GOT3 (cell line): Measurements from ENCODE around the gene RYK.

Experiments used
- DNase-seq: peaks from one replicate; lab custom pipeline; 2025; ENCODE audit warnings: mixed read lengths; lab: John Stamatoyannopoulos, UW

The RYK gene

DNA sequence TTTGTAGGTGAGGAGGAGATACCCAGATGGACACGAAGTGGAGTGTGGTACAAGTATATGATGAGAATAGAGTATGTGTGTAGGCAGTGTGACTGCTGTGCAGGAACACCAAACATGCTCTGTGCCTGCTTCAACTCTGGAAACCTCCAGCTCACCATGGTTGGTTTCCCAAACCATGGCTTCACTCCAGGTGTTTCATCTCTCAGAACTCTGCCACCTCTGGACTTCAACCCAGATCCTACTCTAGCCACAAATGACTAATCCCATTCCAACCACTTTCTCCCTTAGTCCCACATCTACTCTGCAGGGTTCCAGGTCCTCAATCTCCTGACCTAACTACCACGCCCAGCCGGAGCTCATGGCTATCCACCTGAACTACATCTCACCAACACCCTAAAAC, 102.1 kb downstream of the RYK start:
- no peak for DNase-seq

DNA sequence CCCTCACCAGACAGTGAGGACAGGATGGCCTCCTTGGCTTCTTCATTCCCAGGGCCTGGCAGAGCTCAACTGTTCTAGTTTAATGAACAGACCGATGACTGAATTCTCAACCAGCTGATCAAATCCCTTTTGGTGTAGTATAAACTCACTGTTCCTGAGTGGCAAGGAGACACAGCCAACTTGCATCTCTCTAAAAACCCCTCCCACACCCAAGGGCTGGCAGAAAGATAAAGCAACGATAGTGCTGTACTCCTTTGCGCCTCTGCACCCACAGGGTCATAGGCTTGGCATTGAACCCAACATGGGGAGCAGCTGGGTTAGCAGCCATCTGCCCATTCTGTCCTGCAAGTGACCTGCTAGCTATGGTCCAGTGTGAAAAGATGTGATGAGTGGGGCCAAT, 103.2 kb downstream of the RYK start:
- no peak for DNase-seq

DNA sequence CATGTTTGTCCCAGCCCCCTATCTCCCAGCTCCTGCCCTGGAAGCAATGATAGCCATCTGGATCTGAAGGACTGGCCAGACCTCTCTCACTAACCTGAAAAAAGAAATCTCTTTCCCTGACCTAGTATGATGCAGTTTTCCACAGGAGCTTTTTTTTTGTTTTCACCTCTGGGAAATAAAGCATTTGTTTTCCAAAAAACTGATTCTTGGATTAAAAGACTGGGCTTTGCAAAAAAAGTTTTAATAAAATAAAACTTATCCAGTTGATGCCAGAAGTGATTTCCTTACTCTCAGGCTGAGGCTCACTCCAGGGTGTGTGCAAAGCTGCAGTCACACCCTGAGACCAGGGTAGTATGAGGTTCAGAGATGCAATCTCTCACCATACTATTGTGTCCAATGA, 104.0 kb downstream of the RYK start:
- no peak for DNase-seq

DNA sequence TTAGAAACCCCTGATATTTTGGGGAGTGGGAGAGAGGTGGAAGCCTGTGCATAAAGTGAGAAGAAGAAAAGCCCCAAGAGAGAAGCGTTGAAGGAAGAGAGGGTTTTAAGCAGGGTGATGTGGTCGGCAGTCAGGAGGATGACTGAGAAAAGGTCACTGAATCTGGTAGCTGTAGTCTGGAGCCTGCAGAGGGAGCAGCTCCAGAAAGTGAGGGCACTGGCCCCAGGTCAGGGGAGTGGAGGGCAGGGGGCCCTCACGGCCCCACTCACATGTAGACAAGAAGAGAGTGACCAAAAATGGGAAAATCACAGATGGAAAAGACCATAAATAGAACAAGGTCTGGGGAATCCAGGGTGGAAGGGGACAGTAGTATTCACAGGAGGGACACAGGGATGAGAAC, 105.5 kb downstream of the RYK start:
- DNase-seq: no peak

DNA sequence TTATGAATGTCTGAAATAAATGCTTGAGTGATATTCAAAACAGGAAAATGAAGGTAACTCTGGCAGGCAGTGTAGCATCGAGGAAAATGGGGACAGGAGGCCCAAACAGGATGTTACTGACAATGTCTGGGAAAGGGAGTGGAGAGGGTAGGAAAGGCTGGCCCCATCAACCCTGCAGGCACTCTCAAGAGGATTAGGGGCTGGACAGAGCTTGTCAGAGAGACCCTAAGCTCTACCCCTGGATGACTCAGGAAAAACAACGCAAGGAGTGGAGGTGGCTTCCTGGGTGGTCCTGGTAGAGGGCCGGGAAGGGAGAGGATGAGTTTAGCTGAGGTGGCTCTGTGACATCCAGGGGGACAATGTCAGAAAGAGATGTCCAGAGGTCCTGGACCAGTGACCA, 106.0 kb downstream of the RYK start:
- DNase-seq: no peak

DNA sequence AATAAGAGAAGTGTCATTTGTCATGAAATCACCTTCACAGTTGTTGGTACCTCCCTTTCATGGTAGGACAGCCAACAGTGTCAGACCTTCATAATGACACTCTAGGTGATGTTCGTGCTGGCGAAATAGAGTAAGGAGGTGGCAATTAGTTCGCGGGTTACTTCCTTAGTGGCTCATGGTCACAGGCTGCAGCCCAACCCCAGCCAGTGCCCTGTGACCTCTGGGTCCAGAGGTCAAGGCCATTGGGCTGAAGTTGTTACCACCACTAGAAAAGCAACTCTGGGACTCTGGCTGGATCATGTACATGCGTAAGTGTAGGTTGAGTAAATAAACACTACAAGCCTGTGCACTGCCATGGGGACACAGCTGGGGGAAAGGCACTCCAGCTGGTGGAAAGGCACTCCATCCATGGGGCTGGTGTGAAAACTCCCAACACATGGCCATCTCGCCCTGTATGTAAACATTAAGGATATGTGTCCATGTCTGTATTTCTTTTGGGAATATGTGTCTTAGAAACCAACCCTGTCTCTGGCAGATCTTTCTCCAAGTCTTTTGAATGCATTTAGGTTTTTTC, 106.7 kb downstream of the RYK start:
- no peak for DNase-seq

DNA sequence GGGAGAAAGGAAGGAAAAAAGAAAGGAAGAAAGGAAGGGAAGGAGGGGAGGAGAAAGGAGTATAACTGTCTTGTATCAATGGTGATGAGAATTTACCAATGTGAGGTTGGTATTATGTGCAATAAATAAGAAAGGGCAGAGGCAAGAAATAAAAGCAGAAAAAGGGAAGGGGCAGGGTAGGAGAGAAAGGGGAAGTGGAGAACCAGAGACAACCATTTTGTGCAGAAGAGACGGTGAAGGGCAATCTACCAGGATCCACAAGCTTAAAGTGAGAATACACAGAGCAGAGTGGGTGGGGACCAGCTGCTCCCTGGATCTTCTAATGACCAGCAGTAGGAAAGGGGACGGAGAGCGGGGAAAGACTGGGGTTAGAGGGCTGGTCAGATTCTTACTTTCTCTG, 114.1 kb downstream of the RYK start:
- DNase-seq: no peak

DNA sequence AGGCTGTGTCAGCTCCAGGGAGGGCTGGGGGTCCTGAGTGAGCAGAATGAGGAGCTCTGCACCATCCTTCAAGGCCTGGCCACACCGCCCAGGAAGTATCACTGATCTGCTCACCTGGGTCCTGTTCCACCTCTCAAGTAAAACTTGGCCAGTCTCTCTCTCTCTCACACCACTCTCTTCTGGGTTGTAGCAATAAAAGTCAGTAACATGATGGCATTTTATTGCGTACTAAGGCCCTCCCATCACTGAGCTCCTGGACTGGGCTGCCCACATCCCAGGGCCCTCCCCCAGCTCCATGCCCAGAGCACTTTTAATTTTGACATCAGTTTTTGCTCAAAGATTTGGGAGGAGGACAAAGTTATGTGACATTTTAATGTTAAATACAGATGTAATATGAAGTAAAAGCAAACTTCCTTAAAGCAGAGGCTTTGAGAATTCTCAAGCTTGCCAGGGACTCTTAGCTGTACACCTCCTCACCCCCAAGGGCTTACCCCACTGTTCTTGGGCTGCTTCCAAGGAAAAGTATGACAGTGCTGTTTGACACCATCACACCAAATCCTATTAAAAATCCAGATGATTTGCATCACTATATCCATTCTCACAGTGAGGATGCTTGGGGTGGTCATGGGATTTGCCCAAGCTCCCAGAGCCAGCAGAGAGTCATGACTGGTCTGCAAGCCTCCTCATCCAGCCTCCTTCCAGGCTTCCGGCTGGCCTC, 115.8 kb downstream of the RYK start:
- no peak for DNase-seq

DNA sequence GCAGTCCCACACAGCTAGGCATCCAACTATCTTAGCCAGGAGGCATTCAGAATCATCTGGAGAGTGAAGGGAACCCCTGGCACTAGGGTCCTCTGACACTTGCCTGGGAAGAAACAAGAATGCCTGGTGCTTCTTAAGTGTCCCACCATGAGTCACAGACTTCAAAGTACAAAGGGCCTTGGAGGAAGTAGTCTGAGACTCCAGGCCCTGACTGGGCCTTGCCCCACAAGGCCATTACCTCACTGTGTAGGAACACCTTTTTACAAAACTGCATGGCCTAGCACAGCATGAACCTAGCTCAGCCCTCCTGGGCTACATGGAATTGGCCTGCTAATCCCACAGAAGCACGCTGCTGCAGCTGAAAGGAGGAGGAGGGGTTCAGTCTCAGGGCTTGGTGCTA, 116.4 kb downstream of the RYK start:
- no peak for DNase-seq

DNA sequence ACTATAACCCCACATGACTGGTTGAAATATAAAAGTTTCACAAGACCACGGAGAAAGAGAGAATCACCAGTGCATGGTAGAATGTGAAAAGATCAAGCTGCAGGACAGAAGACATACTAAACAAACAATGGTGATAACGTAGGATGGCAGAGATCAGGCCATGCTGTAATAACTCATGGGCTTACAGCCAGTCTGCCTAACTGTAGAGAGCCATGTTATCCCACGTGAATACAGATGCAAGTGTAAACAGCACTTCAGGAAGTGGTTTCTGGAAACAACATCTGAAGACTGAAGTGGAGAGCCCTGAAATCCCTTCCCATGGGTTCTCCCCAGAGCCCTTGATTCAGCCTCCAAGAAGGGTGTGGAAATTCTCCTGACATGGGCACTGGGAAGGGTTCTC, 117.7 kb downstream of the RYK start:
- DNase-seq: no peak

DNA sequence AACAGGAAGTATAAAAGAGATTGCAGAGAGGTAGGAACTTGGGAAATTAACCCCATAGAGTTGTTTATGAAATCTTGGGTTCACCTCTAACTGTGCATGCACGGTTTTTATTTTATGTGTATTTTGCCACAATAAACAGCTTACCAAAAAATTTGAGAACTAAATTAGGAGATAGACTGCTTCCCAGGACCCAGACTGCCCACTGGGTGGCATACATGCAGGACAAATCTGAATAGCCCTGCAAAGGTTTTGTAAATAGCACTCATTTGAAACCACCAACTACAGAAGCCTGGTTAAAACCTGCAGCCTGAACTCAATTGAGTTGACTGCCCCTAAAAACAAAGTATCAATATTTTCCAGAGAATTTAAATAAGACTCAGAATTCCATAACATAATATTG, 124.5 kb downstream of the RYK start:
- no peak for DNase-seq

DNA sequence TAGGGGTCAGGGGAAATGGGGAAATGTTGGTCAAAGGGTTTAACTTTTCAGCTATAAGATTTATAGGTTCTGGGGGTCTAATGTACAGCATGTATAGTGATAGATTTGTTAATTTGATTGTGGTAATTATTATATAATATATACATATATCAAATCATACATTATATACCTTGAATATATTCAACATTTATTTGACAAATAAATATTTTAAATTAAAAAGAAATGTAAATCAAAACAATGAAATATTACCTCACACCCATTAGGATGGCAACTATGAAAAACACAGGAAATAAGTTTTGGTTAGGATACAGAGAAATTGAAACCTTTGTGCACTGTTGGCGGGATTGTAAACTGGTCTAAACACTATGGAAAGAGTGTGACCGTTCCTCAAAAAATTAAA, 135.9 kb downstream of the RYK start:
- no peak for DNase-seq

DNA sequence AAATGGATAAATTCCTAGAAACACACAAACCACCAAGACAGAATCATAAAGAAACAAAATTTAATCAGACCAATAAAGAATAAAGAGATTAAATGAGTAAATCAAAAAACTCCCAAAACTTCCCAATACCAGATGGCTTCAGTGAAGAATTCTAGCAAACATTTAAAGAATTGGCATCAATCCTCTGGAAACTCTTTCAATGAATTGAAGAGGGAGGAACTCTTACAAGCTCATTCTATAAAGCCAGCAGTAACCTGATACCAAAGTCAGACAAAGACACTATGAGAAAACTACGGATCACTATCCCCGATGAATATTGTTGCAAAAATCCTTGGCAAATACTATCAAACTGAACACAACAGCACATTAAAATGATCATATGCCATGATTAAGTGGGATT, 139.0 kb downstream of the RYK start:
- DNase-seq: no peak

DNA sequence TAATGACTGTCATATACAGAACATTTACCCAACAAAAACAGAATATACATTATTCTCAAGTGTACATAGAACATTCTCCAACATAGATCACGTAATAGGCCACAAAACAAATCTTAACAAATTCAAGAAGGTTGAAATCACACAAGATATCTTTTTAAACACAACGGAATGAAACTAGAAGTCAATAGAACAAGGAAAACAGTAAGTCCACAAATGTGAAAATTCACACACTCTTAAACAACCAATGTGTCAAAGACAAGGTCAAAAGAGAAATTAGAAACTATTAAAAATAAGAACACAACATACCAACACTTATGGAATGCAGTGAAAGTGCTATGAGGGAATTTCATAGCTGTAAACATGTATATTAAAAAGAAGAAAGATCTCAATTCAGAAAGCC, 139.7 kb downstream of the RYK start:
- no peak for DNase-seq
